ENCODE data around the gene SLC47A1.
"Not testable (repeated sequence)": the region's sequence is repeated elsewhere in the genome, so short reads cannot be mapped to it uniquely, and the experiment has no call there.

SLC47A1 gene

GRCh38 chr17:19526950-19527349 is 6.7 kb upstream of the SLC47A1 start:
- not testable (repeated sequence) for H3K79me1 ChIP-seq (ENCODE audit: low read length); H3K27ac ChIP-seq (ENCODE audit: low read depth, low read length); H2AK5ac ChIP-seq (ENCODE audit: low read length); H3K4me2 ChIP-seq (ENCODE audit: low read length); H3K18ac ChIP-seq (ENCODE audit: low read length); H3K9me3 ChIP-seq (ENCODE audit: insufficient read depth, low read depth, low read length); H3K4ac ChIP-seq (ENCODE audit: low read depth, low read length); H2BK120ac ChIP-seq (ENCODE audit: insufficient read depth, low read length, poor library complexity); H3K27me3 ChIP-seq (ENCODE audit: insufficient read depth, low read length); H4K91ac ChIP-seq (ENCODE audit: low read depth, low read length); H2AFZ ChIP-seq (ENCODE audit: insufficient read depth, low read length, poor library complexity); H3K79me2 ChIP-seq (ENCODE audit: control insufficient read depth, insufficient read depth, low read length, poor library complexity); H3K14ac ChIP-seq (ENCODE audit: low read length); H2BK5ac ChIP-seq (ENCODE audit: low read depth, low read length, poor library complexity); H3K36me3 ChIP-seq (ENCODE audit: control insufficient read depth in 1 of 2, insufficient read depth in 2 of 2, low read length in 2 of 2); H3K23ac ChIP-seq (ENCODE audit: low read length); H2BK12ac ChIP-seq (ENCODE audit: low read length); H3K4me3 ChIP-seq (ENCODE audit: low read depth, low read length); H4K8ac ChIP-seq (ENCODE audit: low read depth, low read length); DNase-seq; H4K12ac ChIP-seq (ENCODE audit: low read depth, low read length); H3K9ac ChIP-seq (ENCODE audit: low read length); H3K4me1 ChIP-seq (ENCODE audit: control insufficient read depth in 1 of 2, insufficient read depth in 2 of 2, low read length in 2 of 2)
- WGBS (ENCODE audit: extremely low coverage, insufficient coverage, insufficient read length), result no CpG with 5 or more reads among the region's 4 CpGs

GRCh38 chr17:19531780-19532501 is 1.7 kb upstream of the SLC47A1 start:
- Histone ChIP-seq H3K36me3 (ENCODE audit: control insufficient read depth in 1 of 2, insufficient read depth in 2 of 2, low read length in 2 of 2) (no peaks in the 10 kb centered on the region), H3K79me2 (ENCODE audit: control insufficient read depth, insufficient read depth, low read length, poor library complexity) (no peaks in the 10 kb centered on the region)

GRCh38 chr17:19533036-19533717 is 477 bp upstream of the SLC47A1 start:
- Histone ChIP-seq H3K27me3 (ENCODE audit: insufficient read depth, low read length) (peaks cover 22% of the 10 kb centered on the region), H3K23ac (ENCODE audit: low read length) (no peak overlapping the region), H3K4me3 (ENCODE audit: low read depth, low read length) (peak overlapping the region; percentile 7), H3K27ac (ENCODE audit: low read depth, low read length) (no peak overlapping the region), H2BK12ac (ENCODE audit: low read length) (no peak overlapping the region), H3K79me2 (ENCODE audit: control insufficient read depth, insufficient read depth, low read length, poor library complexity) (no peaks in the 10 kb centered on the region), H4K8ac (ENCODE audit: low read depth, low read length) (no peak overlapping the region), H2BK5ac (ENCODE audit: low read depth, low read length, poor library complexity) (no peak overlapping the region), H3K79me1 (ENCODE audit: low read length) (no peaks in the 10 kb centered on the region), H2BK120ac (ENCODE audit: insufficient read depth, low read length, poor library complexity) (no peak overlapping the region), H3K4ac (ENCODE audit: low read depth, low read length) (no peak overlapping the region), H3K9ac (ENCODE audit: low read length) (no peak overlapping the region), H4K91ac (ENCODE audit: low read depth, low read length) (no peak overlapping the region), H2AK5ac (ENCODE audit: low read length) (no peak overlapping the region), H3K36me3 (ENCODE audit: control insufficient read depth in 1 of 2, insufficient read depth in 2 of 2, low read length in 2 of 2) (no peaks in the 10 kb centered on the region), H3K14ac (ENCODE audit: low read length) (no peak overlapping the region), H3K4me2 (ENCODE audit: low read length) (peak overlapping the region; percentile 79), H3K4me1 (ENCODE audit: control insufficient read depth in 1 of 2, insufficient read depth in 2 of 2, low read length in 2 of 2) (peaks cover 0 to 5% of the 10 kb centered on the region in 2 experiments), H2AFZ (ENCODE audit: insufficient read depth, low read length, poor library complexity) (no peak overlapping the region), H3K9me3 (ENCODE audit: insufficient read depth, low read depth, low read length) (no peaks in the 10 kb centered on the region), H4K12ac (ENCODE audit: low read depth, low read length) (no peak overlapping the region), H3K18ac (ENCODE audit: low read length) (no peak overlapping the region)
- WGBS (ENCODE audit: extremely low coverage, insufficient coverage, insufficient read length), result no CpG with 5 or more reads among the region's 30 CpGs
- DNase-seq, result no peak

More at GRCh38 chr17:19531780-19532501, 1.7 kb upstream of the SLC47A1 start:
- no peak overlapping the region for H3K4me3 ChIP-seq (ENCODE audit: low read depth, low read length)
- H3K18ac ChIP-seq (ENCODE audit: low read length), result no peak overlapping the region
- H3K9ac ChIP-seq (ENCODE audit: low read length), result no peak overlapping the region
- peaks cover 22% of the 10 kb centered on the region for H3K27me3 ChIP-seq (ENCODE audit: insufficient read depth, low read length)
- no CpG with 5 or more reads among the region's 8 CpGs for WGBS (ENCODE audit: extremely low coverage, insufficient coverage, insufficient read length)
- H4K8ac ChIP-seq (ENCODE audit: low read depth, low read length), result no peak overlapping the region
- no peak overlapping the region for H3K27ac ChIP-seq (ENCODE audit: low read depth, low read length)
- H2BK12ac ChIP-seq (ENCODE audit: low read length), result no peak overlapping the region
- no peak overlapping the region for H3K14ac ChIP-seq (ENCODE audit: low read length)
- H3K79me1 ChIP-seq (ENCODE audit: low read length), result no peaks in the 10 kb centered on the region
- no peaks in the 10 kb centered on the region for H3K9me3 ChIP-seq (ENCODE audit: insufficient read depth, low read depth, low read length)
- H3K4me1 ChIP-seq (ENCODE audit: control insufficient read depth in 1 of 2, insufficient read depth in 2 of 2, low read length in 2 of 2), result peaks cover 0 to 5% of the 10 kb centered on the region in 2 experiments
- no peak for DNase-seq
- H3K4ac ChIP-seq (ENCODE audit: low read depth, low read length), result no peak overlapping the region
- no peak overlapping the region for H4K91ac ChIP-seq (ENCODE audit: low read depth, low read length)
- H2BK5ac ChIP-seq (ENCODE audit: low read depth, low read length, poor library complexity), result no peak overlapping the region
- no peak overlapping the region for H2AK5ac ChIP-seq (ENCODE audit: low read length)
- H2BK120ac ChIP-seq (ENCODE audit: insufficient read depth, low read length, poor library complexity), result no peak overlapping the region
- no peak overlapping the region for H3K23ac ChIP-seq (ENCODE audit: low read length)
- no peak overlapping the region for H3K4me2 ChIP-seq (ENCODE audit: low read length)
- H4K12ac ChIP-seq (ENCODE audit: low read depth, low read length), result no peak overlapping the region
- no peak overlapping the region for H2AFZ ChIP-seq (ENCODE audit: insufficient read depth, low read length, poor library complexity)

DNA sequence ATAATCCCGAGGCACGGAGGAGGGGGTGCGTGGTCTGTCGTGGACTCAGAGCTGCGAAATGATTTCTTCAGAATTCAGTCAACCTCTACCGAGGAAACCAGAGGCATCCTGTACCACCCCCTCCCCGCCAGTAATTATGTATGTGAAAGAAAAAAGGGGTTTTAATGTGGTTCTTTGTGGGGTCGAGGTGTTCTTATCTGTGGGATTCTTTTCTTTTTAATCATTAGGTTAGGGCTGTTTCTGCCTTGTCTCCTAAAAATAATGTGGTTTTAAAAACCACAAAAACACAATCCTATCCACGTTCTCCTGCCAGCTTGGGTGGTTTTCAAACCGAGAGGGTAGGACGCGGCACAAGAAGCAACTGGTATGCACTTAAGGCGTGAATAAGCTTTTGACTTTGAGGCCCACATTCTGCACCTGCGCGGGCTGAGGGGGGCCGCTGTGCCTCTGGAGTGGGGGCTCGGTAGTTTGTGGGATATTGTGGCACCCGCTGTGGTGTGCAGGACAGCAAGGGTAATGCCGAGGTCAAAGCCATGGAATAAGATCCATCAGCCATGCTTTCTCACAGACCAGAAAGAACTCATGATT is 1.0 kb downstream of the SLC47A1 start:
- Histone ChIP-seq H4K91ac (ENCODE audit: low read depth, low read length) (no peak overlapping the region), H2BK120ac (ENCODE audit: insufficient read depth, low read length, poor library complexity) (no peak overlapping the region), H3K18ac (ENCODE audit: low read length) (no peak overlapping the region), H3K4me3 (ENCODE audit: low read depth, low read length) (no peak overlapping the region), H2BK5ac (ENCODE audit: low read depth, low read length, poor library complexity) (no peak overlapping the region), H3K36me3 (ENCODE audit: control insufficient read depth in 1 of 2, insufficient read depth in 2 of 2, low read length in 2 of 2) (no peaks in the 10 kb centered on the region), H3K9me3 (ENCODE audit: insufficient read depth, low read depth, low read length) (no peaks in the 10 kb centered on the region), H3K27me3 (ENCODE audit: insufficient read depth, low read length) (peaks cover 22% of the 10 kb centered on the region), H2BK12ac (ENCODE audit: low read length) (no peak overlapping the region), H2AFZ (ENCODE audit: insufficient read depth, low read length, poor library complexity) (no peak overlapping the region), H3K27ac (ENCODE audit: low read depth, low read length) (no peak overlapping the region), H3K4me1 (ENCODE audit: control insufficient read depth in 1 of 2, insufficient read depth in 2 of 2, low read length in 2 of 2) (peaks cover 0 to 7% of the 10 kb centered on the region in 2 experiments), H4K8ac (ENCODE audit: low read depth, low read length) (no peak overlapping the region), H3K23ac (ENCODE audit: low read length) (no peak overlapping the region), H3K9ac (ENCODE audit: low read length) (no peak overlapping the region), H3K79me1 (ENCODE audit: low read length) (no peaks in the 10 kb centered on the region), H3K14ac (ENCODE audit: low read length) (no peak overlapping the region), H3K4ac (ENCODE audit: low read depth, low read length) (no peak overlapping the region), H2AK5ac (ENCODE audit: low read length) (no peak overlapping the region), H3K4me2 (ENCODE audit: low read length) (peak overlapping the region; percentile 79), H4K12ac (ENCODE audit: low read depth, low read length) (no peak overlapping the region), H3K79me2 (ENCODE audit: control insufficient read depth, insufficient read depth, low read length, poor library complexity) (no peaks in the 10 kb centered on the region)
- no peak for DNase-seq
- no CpG with 5 or more reads among the region's 19 CpGs for WGBS (ENCODE audit: extremely low coverage, insufficient coverage, insufficient read length)
